SHP77 (cell line): ENCODE data around the gene RFTN1.

Experiments
- DNase-seq, 2 experiments: peaks; one replicate each; lab custom pipeline; 2025; lab: John Stamatoyannopoulos, UW

Gene RFTN1

DNA sequence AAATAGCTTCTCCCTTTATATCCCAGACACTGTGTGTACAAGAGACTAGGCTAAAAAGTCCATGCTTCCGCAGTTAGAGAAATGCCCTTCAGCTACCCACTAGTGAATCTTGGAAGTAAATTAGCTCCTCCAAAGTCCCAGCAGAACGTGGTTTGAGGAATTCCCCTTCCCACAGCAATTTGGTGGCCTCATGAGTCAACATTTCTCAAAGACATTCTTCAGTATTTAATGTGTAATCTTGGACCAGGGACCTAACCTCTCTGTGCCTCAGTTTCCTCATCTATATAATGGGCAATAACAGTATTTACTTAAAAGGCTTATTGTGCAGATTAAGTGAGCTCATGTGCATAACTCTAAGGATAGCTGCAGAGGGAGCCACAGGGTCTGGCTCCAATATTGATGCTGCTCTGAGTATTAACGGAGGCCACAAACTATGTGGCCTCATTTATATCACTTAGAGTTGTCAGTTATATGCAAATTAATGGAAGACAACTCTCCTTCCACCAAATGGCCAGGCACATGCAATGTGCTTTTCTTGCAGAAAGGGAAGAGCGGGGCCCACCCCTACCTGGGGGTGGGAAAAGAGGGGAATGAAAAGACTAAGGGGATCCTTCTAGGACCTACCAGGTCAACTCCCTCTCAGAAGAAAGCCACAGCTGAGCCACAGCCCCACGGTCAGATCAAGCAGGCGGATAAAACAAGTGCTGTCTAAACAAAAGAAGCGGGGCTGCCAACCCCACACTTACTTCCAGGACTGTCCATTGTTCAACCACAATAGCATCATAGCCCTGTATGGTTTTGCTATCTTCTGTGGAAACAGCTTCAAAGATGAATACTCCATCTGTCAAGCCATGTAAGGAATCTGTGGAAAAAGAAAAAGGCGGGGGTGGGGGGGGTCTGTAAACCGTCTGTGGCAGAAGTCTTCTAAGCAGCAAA lies 156.0 kb downstream of the RFTN1 start:
- DNase-seq = no peak

- no peak for DNase-seq
These were observed 157.7 kb downstream of the RFTN1 start for GRCh38 chr3:16355828-16356227.

DNA sequence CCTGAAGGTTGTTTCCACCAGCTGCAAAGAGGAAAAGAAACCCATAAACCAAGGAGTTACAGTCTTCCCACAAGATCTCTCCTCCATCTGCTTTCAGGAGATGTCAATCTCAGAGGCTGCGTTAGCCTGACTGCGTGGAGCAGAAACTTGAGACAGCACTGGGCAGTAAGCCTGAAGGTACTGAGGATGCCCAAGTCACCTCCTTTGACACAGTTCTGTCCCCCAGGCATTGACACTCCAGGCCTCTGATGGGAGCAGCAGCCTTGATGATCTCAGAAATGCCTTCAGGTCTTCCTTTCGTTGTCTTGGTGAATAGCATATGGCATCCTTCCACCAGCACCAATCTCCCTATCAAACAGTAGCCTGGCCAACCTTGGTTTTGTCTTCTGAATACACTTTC lies 159.2 kb downstream of the RFTN1 start:
- no peak for DNase-seq

DNA sequence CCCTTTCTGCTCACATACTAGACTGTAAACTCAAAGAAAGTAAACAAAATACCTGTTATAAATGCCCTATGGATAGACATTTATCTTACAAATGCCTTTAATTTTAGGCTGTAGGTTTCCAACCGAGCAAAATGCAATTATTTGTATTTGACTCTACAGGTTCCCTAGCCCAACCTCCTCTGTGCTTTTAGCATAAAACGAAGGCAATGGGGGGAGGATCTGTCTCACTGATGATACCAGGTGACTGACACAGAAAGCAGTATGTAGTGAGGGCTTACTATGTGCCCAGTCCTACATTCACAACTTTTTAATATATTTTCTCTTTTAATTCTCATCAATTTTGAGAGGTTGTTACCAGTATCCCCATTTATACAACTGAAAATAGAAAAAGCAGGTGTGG lies 161.1 kb downstream of the RFTN1 start:
- no peak for DNase-seq

- no peak for DNase-seq
These were observed 162.7 kb downstream of the RFTN1 start for GRCh38 chr3:16350597-16351318.

- no peak for DNase-seq
These were observed 163.4 kb downstream of the RFTN1 start for GRCh38 chr3:16349986-16350596.

DNA sequence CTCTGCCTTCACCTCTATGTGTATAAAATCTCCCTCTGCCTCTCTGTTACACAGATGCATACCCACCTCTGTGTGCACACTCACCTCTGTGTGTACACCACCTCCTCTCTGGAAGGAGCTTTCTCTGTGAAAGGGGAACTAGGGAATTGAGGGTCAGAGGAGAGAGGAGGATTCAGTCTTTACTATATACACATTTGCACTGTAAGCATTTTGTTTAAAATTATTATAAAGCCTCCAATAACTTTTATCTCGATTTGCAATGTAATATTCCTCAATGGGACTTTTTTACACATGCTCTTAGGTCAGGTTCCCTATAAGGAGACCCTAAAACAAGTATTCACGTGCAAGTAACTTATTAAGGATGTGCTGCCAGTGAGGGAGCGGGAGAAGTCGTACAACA lies 166.0 kb downstream of the RFTN1 start:
- DNase-seq = no peak

DNA sequence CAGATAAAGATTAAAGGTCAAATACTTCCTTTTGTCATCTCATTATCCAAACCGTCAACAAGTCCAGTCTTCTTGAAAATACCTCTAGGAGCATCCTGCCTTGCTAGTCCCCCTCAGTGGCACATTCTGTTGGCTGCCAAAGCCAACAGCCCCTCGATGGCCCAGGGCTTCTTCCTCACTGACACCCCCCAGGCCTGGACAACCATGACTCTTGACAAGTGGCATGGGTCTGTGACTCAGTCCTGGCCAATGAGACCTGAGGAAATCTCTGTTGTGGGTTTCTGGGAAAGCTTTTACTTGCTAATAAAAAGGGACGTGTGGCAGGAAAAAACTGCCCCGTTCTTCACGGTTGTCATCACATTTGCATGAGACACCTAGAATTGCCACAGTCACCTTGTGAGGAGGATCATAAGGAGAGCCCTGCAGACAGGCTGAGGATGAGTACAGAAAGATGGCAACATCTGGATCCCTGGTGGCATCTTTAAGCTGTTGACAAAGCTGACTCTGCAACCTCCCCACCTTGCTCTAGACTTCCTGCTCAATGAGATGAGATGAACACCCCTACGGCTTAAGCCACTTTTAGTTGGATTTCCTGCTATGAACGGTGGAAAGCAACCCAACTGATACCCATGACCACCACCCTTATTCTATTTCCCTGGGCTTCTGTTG lies 167.0 kb downstream of the RFTN1 start:
- no peak for DNase-seq

- no peak for DNase-seq
These were observed 170.4 kb downstream of the RFTN1 start for GRCh38 chr3:16343101-16343500.

- no peak for DNase-seq
These were observed 174.5 kb downstream of the RFTN1 start for GRCh38 chr3:16338999-16339398.

DNA sequence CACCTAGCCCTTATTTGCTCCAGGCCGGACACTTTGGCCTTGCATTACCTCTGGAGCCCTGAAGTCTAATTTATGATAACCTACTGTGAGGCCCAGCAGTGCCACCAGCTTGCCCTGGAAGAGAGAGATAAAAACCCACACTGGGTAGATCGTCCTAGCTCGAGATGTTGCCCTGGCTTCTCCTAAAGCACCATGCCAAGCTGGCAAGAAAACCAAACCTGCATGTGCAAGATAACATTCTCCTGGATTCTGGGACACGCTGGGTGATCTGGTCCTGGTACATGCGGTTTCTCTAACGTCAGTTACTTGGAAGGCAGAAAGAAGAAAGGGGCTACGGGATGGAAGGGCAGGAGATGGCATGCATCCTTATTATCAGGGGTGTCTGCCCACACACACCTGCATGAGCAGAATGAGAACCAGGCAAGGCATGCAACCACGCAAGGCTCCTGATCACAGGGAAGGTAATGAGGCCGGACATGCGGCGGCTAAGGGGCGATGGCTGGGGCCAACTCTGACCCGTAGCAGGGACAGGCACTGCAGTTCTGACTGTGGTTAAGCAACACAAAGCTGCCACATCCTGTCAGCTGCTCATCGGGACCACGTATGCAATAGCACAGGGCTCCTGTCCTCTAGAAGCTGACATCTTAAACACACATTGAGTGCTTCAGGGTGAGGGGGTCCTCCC lies 175.5 kb downstream of the RFTN1 start:
- no peak for DNase-seq

DNA sequence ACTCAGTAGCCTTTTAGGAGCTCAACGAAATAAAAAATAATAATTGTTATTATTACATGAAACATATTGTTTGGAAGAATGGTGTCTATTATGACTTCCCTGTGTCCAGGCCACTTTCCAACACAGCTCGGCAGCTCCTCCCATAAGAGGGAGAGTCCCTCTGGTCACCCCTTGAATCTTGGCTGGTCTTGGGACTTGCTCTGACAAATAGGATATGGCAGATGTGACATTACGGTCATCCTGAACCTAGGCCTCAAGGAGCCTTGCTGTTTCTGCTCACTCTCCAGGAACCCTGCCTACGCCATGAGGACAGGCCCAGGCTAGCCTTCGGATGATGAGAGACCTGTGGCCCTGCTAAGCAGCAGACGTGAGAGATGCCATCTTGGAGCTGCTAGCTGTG lies 176.7 kb downstream of the RFTN1 start:
- DNase-seq = no peak

- DNase-seq = no peak
These were observed 177.5 kb downstream of the RFTN1 start for GRCh38 chr3:16335772-16336645.

DNA sequence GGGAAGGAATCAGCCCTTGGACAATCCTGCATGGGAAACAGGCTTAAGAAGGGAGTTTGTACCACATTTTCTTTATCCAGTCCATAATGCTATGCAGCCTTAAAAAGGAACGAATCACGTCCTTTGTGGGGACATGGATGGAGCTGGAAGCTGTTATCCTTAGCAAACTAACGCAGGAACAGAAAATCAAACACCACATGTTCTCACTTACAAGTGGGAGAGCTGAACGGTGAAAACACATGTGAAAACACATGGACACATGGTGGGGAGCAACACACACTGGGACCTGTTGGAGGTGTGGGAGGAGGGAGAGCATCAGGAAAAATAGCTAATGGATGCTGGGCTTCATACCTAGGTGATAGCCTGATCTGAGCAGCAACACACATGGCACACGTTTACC lies 178.2 kb downstream of the RFTN1 start:
- DNase-seq = no peak

DNA sequence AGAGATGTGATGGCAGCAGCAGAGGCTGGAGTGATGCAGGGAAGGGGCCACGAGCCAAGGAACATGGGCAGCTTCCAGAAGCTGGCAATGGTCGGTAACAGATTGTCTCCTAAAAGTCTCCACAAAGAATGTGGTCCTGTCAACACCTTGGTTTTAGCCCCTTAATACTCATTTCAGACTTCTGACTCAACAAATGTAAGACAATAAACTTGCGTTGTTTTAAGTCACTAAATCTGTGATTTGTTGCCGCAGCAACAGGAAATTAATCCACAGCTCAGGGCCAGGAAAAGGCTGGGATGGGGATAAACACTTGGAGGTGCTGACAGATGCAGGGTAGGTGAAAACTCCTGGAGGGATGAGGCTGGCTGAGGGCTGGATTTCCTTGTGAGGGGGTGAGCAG lies 178.6 kb downstream of the RFTN1 start:
- DNase-seq = no peak

DNA sequence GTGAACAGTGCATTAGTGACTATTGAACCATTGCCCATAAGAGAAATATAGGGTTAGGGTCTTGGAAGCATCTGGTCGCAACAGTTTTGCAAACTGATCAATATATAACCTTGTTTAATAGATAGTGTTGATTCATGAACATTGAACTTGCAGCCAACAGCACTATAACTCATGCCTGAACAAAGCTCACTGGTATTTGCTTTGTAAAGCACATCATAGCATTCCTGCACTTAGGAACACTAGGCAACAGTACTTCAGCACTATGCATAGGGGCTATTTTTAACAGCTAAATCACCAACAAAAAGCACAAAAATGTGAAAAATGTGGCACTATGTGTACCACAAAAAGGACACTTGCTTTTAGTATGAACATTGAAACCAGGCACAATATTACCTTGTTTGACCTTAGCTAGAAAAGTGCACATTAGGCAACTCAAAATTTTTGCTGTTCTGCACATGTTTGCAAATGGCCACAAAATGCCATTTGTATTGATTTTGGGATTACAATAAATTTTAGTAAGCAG lies 180.5 kb downstream of the RFTN1 start:
- no peak for DNase-seq

DNA sequence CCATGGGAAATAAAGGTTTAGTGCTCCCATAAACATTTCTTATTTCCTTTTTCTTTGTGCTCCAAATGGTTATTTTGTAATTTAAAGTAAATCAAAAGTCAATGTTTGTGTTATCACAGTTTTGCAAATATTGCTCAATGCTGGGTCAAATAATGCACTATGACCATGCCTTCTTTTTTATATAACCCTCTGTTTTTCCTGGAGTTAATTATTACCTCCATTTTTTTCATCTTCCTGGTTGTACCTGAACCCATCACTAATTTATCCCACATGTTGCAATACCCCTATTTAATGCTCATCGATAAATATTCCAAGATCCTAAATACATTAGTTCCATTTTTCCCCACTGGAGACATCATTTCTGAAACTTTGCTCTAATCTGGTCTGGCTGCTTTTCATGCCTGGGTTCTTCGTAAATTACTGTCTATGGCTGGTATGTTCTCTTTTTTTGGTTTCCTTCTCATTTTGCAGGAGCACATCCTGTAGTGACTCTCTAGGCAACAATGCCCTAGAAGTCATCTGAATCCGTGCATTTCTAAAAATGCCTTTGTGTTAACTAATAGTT lies 182.1 kb downstream of the RFTN1 start:
- DNase-seq = no peak

GRCh38 chr3:16330351-16330750 lies 183.1 kb downstream of the RFTN1 start:
- DNase-seq = no peak

DNA sequence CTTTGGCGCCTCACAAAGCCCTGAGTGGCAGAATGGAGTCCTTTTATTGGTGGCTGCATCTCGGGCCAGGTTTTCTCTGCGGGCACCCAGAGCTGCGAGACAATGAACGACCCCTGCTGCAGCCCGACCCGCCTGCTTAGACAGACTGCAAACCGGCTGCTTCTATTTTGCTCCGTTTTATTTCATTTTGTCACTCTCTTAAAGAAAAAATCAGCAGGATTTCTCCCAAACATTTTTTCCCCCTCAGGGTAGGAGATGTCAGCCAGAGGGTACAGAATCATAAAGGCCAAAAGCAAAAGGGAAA lies 183.7 kb downstream of the RFTN1 start:
- no peak for DNase-seq
